Measurements from ENCODE around the gene PHETA1. TPM values are rescaled to one million over a fixed set of nuclear protein-coding genes. Genes with fewer than 3 reads are reported as not detected.

The PHETA1 gene
- total and polyA plus RNA-seq, 12 donors, result 11.9 to 41.6 (median 18.6) TPM

GRCh38 chr12:111318450-111318849, 50.4 kb downstream of the PHETA1 start:
- TF ChIP-seq CTCF (IDR thresholded peaks at IDR 0.05), result no peak
- Histone ChIP-seq H3K36me3 (no peaks in the 10 kb centered on the region), H3K9me3 (no peaks in the 10 kb centered on the region), H3K27me3 (peaks cover 0 to 13% (median 3%) of the 10 kb centered on the region in 7 donors), H3K4me3 (no peak overlapping the region), H3K4me1 (peaks cover 0 to 9% (median 0%) of the 10 kb centered on the region in 9 donors), H3K27ac (no peak overlapping the region)
- WGBS, 2 donors, result 86 to 87% methylated on average over 6 of the region's 6 CpGs
- intact Hi-C loops (cut with DNase I), result loop anchor here in 1 of 10 donors (10.0 kb wide), 1 partner anchor 424 kb away; no protein-coding TSS in a partner anchor
- ATAC-seq (no peak), DNase-seq (no peak)

- no peak for ATAC-seq
Measured at GRCh38 chr12:111316671-111317070, 52.2 kb downstream of the PHETA1 start.

GRCh38 chr12:111314953-111315539, 53.8 kb downstream of the PHETA1 start:
- H3K27ac ChIP-seq, result peak overlapping the region in 1 of 10 donors; percentile 62
- H3K36me3 ChIP-seq, result no peaks in the 10 kb centered on the region
- no peak for TF ChIP-seq CTCF (IDR thresholded peaks at IDR 0.05)
- 66 to 73% methylated on average over 7 of the region's 7 CpGs for WGBS, 2 donors
- no peaks in the 10 kb centered on the region for H3K9me3 ChIP-seq
- H3K4me1 ChIP-seq, result peaks cover 0 to 9% (median 0%) of the 10 kb centered on the region in 9 donors
- DNase-seq (no peak), ATAC-seq (peak in 7 of 8 donors; percentile 14 to 72 (median 54))
- intact Hi-C loops (cut with DNase I), result loop anchor here in 9 of 10 donors (2.0 to 10.0 kb wide), 6 partner anchors 293 to 423 kb away; no protein-coding TSS in a partner anchor
- peak overlapping the region in 1 of 10 donors; percentile 40 for H3K4me3 ChIP-seq
- H3K27me3 ChIP-seq, result peaks cover 0 to 16% (median 3%) of the 10 kb centered on the region in 7 donors

More at GRCh38 chr12:111316671-111317070, 52.2 kb downstream of the PHETA1 start:
- no peak for TF ChIP-seq CTCF (IDR thresholded peaks at IDR 0.05)
- Histone ChIP-seq H3K27me3 (peaks cover 0 to 14% (median 3%) of the 10 kb centered on the region in 7 donors), H3K9me3 (no peaks in the 10 kb centered on the region), H3K36me3 (no peaks in the 10 kb centered on the region), H3K27ac (no peak overlapping the region), H3K4me3 (no peak overlapping the region), H3K4me1 (peaks cover 0 to 9% (median 0%) of the 10 kb centered on the region in 9 donors)
- 82 to 86% methylated on average over 5 of the region's 5 CpGs for WGBS, 2 donors
- DNase-seq, result no peak
- intact Hi-C loops (cut with DNase I), result loop anchor here in 1 of 10 donors (10.0 kb wide), 1 partner anchor 422 kb away; no protein-coding TSS in a partner anchor

- Histone ChIP-seq H3K4me1 (peaks cover 0 to 9% (median 0%) of the 10 kb centered on the region in 9 donors), H3K27ac (peak overlapping the region in 1 of 10 donors; percentile 52), H3K9me3 (no peaks in the 10 kb centered on the region), H3K36me3 (no peaks in the 10 kb centered on the region), H3K27me3 (peaks cover 0 to 14% (median 3%) of the 10 kb centered on the region in 7 donors), H3K4me3 (peak overlapping the region in 1 of 10 donors; percentile 40)
- DNase-seq (peak; percentile 65 to 73), ATAC-seq (peak; percentile 61 to 79 (median 77))
- 1 to 3% methylated on average over 8 of the region's 8 CpGs for WGBS, 2 donors
- TF ChIP-seq CTCF (IDR thresholded peaks at IDR 0.05), result peak; percentile 82 to 97 (median 92)
- intact Hi-C loops (cut with DNase I), result loop anchor here in 9 of 10 donors (2.0 to 10.0 kb wide), 7 partner anchors 289 to 422 kb away; no protein-coding TSS in a partner anchor
Measured at GRCh38 chr12:111313833-111314259, 55.0 kb downstream of the PHETA1 start.

All from heart right ventricle (tissue), 16 donors.